MCF 10A (cell line): ENCODE measurements around the gene SEPTIN1. TPM values are rescaled to one million over a fixed set of nuclear protein-coding genes. Genes with fewer than 3 reads are reported as not detected.

ENCODE experiments used
- BruUV-seq: library from RNA; stranded (reverse); fragments of 400-500 nt; replicated peaks from 2 replicates; lab custom pipeline; 2021; lab: Mats Ljungman, UMichigan
- CTCF ChIA-PET: fragments of 300-600 bp; sonication (Branson Sonifier 250); formaldehyde crosslinking; extraction: SDS; loops from one replicate; lab custom pipeline; 2021; ENCODE audit warnings: antibody characterized with exemption, inconsistent platforms; lab: Yijun Ruan, JAX
- POLR2A ChIA-PET: fragments of 300-600, 350-650 bp; sonication (Branson Sonifier 250); formaldehyde crosslinking; extraction: SDS; loops from one replicate; lab custom pipeline; 2020; ENCODE audit warnings: antibody characterized with exemption, inconsistent platforms; lab: Yijun Ruan, JAX
- DNase-seq: peaks from one replicate; pipeline ENCODE4 v3.0.0-alpha.2; 2018; ENCODE audit not compliant: unreplicated experiment
- H3K27ac Mint-ChIP-seq: one replicate; pipeline ENCODE4 v1.8.0; 2022; ENCODE audit warnings: mild to moderate bottlenecking, low read depth, mixed read lengths; ENCODE audit not compliant: unreplicated experiment
- H3K27me3 Mint-ChIP-seq: one replicate; pipeline ENCODE4 v1.8.0; 2022; ENCODE audit warnings: mixed read lengths; ENCODE audit not compliant: insufficient read depth, unreplicated experiment
- H3K36me3 Mint-ChIP-seq: one replicate; pipeline ENCODE4 v1.8.0; 2022; ENCODE audit warnings: mild to moderate bottlenecking, moderate library complexity, mixed read lengths; ENCODE audit not compliant: insufficient read depth, unreplicated experiment
- H3K4me1 Mint-ChIP-seq: one replicate; pipeline ENCODE4 v1.8.0; 2022; ENCODE audit warnings: mixed read lengths; ENCODE audit not compliant: insufficient read depth, unreplicated experiment
- H3K4me3 Mint-ChIP-seq: one replicate; pipeline ENCODE4 v1.8.0; 2022; ENCODE audit warnings: mild to moderate bottlenecking, moderate library complexity, mixed read lengths; ENCODE audit not compliant: unreplicated experiment
- H3K9me3 Mint-ChIP-seq: one replicate; pipeline ENCODE4 v1.8.0; 2022; ENCODE audit warnings: mixed read lengths; ENCODE audit not compliant: unreplicated experiment
- intact Hi-C: fragments of 100-400 bp; cut with micrococcal nuclease; formaldehyde crosslinking; loops from 2 replicates; pipeline ENCODE4 v1.14.1; 2022
- total RNA-seq: library from RNA; stranded (reverse); gene quantifications from 2 replicates; pipeline ENCODE4 v1.2.3, GENCODE V29; 2022
- TF ChIP-seq, protein P1 (sequence below): fragments of 200-600 bp; IDR thresholded peaks from one replicate; pipeline ENCODE4 v1.8.0; 2022; ENCODE audit warnings: antibody characterized with exemption, mild to moderate bottlenecking; ENCODE audit not compliant: unreplicated experiment

SEPTIN1 gene
- total RNA-seq, 1 experiment from 2014 or later, result 1.7 TPM

DNA sequence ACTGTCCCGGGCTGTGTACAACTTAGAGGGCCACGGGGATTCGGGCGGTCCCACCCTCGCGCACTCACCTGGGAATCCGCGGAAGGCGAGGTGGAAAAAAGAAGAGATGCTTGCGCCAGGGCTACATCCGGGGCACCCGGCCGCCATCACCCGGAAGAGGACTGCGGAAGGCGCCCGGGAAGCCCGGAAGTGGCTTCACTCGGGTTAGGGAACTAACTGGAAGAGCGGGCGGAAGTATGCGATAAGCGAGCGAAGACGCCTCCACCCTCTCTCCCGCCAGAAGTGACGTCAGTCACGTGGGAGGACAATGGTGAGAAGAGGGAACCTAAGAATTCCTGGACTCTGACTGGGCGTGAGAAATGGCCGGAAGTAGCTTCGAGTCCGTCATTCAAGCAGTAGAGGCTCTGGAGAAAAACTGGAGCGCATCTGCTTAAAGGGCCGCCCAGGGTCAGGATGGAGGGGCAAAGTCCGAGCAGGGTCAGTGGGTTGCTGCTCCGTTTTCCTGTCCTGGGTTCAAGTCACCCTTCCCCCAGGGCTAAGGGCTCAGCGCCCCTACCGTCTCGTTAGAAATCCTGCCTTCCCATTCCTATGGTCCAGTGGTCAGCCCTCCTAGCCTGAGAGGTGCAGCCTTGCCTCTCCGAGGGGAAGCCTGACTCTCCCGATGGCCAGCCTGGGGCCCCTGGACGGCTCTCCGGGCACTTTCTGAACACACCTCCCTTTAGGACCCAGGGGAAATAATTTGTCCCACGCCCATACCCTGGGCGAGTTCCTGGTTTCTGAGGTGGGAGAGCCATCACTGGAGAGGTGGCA lies 27.0 kb downstream of the SEPTIN1 start, which contains the start of gene CD2BP2:
Gene CD2BP2, minus strand, starts transcription at position 165 of the 810 bp plus-strand sequence. CDS start 627 bp downstream, outside the sequence.
- TF ChIP-seq, protein P1, sequence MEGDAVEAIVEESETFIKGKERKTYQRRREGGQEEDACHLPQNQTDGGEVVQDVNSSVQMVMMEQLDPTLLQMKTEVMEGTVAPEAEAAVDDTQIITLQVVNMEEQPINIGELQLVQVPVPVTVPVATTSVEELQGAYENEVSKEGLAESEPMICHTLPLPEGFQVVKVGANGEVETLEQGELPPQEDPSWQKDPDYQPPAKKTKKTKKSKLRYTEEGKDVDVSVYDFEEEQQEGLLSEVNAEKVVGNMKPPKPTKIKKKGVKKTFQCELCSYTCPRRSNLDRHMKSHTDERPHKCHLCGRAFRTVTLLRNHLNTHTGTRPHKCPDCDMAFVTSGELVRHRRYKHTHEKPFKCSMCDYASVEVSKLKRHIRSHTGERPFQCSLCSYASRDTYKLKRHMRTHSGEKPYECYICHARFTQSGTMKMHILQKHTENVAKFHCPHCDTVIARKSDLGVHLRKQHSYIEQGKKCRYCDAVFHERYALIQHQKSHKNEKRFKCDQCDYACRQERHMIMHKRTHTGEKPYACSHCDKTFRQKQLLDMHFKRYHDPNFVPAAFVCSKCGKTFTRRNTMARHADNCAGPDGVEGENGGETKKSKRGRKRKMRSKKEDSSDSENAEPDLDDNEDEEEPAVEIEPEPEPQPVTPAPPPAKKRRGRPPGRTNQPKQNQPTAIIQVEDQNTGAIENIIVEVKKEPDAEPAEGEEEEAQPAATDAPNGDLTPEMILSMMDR, result no peak
- Mint-ChIP-seq H3K27ac (peak within 1 kb of the TSS; percentile 97), H3K9me3 (no peaks in the 10 kb centered on the region), H3K4me3 (peak within 1 kb of the TSS; percentile 94), H3K4me1 (peaks cover 35% of the 10 kb centered on the region), H3K27me3 (no peaks in the 10 kb centered on the region), H3K36me3 (peaks cover 54% of the 10 kb centered on the region)
- ChIA-PET POLR2A (interaction anchor here (0.6 to 8.1 kb wide), 19 partner anchors 9 to 344 kb away, joined by 3 to 132 read pairs (median 3); partner anchors contain the start of genes DCTPP1, FBRS, SEPTIN1 and SRCAP), CTCF (interaction anchor here (0.6 to 2.2 kb wide), 6 partner anchors 10 to 441 kb away, joined by 3 to 9 read pairs (median 4); partner anchors contain the start of gene ZNF771)
- TSS peak; percentile 90 for BruUV-seq
- peak; percentile 100 for DNase-seq
- intact Hi-C loops, result no loop called here

DNA sequence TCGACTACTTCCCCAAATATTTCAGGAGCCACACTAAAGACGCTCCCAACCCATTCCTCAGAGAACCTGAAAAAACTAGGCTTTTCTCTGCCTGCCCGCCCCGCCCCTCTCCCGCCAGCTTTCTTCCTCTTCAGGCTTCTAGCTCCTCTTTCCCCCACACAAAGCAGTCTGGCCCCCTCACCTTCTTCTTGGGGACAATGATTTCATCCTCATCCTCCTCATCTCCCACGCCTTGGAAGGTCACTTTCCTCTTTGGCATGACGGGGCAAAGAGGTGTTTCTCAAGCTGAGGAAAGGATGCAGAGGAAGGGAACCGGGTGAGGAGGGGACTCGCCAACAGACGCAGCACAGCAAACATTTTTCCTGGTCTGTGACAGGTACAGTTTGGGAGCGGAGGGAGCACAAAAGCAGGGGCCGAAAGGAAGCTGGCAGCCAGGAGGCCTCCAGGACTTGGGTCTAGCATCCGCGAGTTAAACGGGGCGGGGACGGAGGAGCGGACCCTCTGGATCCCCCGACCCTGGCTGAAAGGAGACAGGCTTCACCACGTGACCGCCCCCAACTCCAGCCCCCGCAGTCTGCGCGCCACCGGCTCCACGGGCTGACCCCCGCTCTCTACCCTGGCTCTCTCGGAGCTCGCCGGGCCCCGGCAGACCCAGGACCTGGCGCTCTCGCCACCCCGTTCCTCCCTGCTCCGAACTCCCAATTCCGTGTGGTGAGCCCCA lies 27.8 kb downstream of the SEPTIN1 start:
- no peak for DNase-seq
- Mint-ChIP-seq H3K27me3 (no peaks in the 10 kb centered on the region), H3K4me3 (peak overlapping the region; percentile 94), H3K27ac (peak overlapping the region; percentile 97), H3K36me3 (peaks cover 52% of the 10 kb centered on the region), H3K9me3 (no peaks in the 10 kb centered on the region), H3K4me1 (peaks cover 35% of the 10 kb centered on the region)
- ChIA-PET POLR2A (interaction anchor here (0.8 to 8.1 kb wide), 18 partner anchors 8 to 304 kb away, joined by 3 to 132 read pairs (median 4); partner anchors contain the start of genes DCTPP1, FBRS, SEPTIN1 and TBC1D10B), CTCF (interaction anchor here (0.6 to 2.2 kb wide), 6 partner anchors 11 to 442 kb away, joined by 3 to 9 read pairs (median 4); partner anchors contain the start of gene ZNF771)
- intact Hi-C loops, result no loop called here
- BruUV-seq, result no TSS peak
- TF ChIP-seq, protein P1, result no peak

DNA sequence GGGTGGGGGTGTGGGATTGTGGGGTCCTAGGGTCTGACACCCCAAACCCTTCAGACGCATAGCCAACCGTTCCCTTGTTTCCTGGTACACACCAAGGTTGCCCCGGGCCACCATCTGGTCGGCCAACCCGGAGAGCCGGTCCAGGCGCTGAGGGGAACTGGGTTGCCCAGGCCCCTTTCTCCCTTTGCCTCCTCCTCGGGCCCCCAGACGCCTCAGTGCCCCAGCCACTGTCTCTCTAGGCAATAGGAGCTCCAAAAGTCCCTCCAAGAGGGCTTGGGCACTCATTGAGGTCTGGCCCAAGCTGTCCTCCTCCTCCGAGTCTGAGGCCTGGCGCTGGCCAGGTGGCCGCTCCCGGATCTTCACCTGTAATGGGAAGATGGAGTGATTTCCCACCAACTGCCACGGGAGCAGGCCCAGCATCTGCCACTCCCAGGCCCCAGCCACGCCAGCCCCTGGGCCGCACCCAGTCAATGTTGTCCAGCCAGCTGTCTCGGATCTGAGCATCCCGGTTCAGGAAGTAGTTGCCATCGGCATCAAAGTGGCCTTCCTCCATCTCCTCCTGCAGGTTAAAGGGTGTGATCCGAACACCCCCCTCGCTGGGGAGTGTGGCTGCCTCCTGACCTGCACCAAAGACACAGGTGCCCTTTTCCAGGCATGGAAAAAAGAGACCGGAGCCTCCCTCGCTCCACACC lies 28.8 kb downstream of the SEPTIN1 start:
- Mint-ChIP-seq H3K27ac (peak overlapping the region; percentile 61), H3K27me3 (no peaks in the 10 kb centered on the region), H3K9me3 (no peaks in the 10 kb centered on the region), H3K36me3 (peaks cover 57% of the 10 kb centered on the region), H3K4me3 (peak overlapping the region; percentile 94), H3K4me1 (peaks cover 35% of the 10 kb centered on the region)
- BruUV-seq, result TSS peak; percentile 34
- TF ChIP-seq, protein P1, result no peak
- POLR2A ChIA-PET, result interaction anchor here (0.9 to 8.1 kb wide), 6 partner anchors 14 to 56 kb away, joined by 3 to 132 read pairs (median 7); partner anchors contain the start of genes TBC1D10B and ZNF48
- DNase-seq, result no peak
- intact Hi-C loops, result no loop called here
- CTCF ChIA-PET, result interaction anchor here (0.6 to 2.2 kb wide), 6 partner anchors 12 to 58 kb away, joined by 3 to 9 read pairs (median 4); partner anchors contain the start of gene ZNF771
